ENCODE results near the gene COMT.
A peak's percentile ranks its signal among the peaks of the same experiment; 100 is the strongest.

Gene COMT

GRCh38 chr22:19982991-19983578 lies 41.5 kb downstream of the COMT start:
- DNase-seq (ENCODE audit: low read depth in 2 of 2): no peak

- DNase-seq (ENCODE audit: low read depth in 2 of 2): no peak
Observed at GRCh38 chr22:19983741-19984140, 42.2 kb downstream of the COMT start.

GRCh38 chr22:19984201-19984753 lies 42.7 kb downstream of the COMT start:
- DNase-seq (ENCODE audit: low read depth in 2 of 2): no peak

GRCh38 chr22:19984851-19985811 lies 43.6 kb downstream of the COMT start:
- DNase-seq (ENCODE audit: low read depth in 2 of 2): no peak

GRCh38 chr22:19986011-19986409 lies 44.4 kb downstream of the COMT start:
- no peak for DNase-seq (ENCODE audit: low read depth in 2 of 2)

GRCh38 chr22:19986410-19987341 lies 45.1 kb downstream of the COMT start:
- peak in 1 of 2 donors; percentile 25 for DNase-seq (ENCODE audit: low read depth in 2 of 2)

- no peak for DNase-seq (ENCODE audit: low read depth in 2 of 2)
Observed at GRCh38 chr22:19987394-19988306, 46.1 kb downstream of the COMT start.

GRCh38 chr22:19988331-19988808 lies 46.8 kb downstream of the COMT start:
- no peak for DNase-seq (ENCODE audit: low read depth in 2 of 2)

GRCh38 chr22:19988965-19989724 lies 47.6 kb downstream of the COMT start:
- DNase-seq (ENCODE audit: low read depth in 2 of 2): no peak

- DNase-seq (ENCODE audit: low read depth in 2 of 2): no peak
Observed at GRCh38 chr22:19989725-19990067, 48.1 kb downstream of the COMT start.

GRCh38 chr22:19990188-19990587 lies 48.6 kb downstream of the COMT start:
- no peak for DNase-seq (ENCODE audit: low read depth in 2 of 2)

- no peak for DNase-seq (ENCODE audit: low read depth in 2 of 2)
Observed at GRCh38 chr22:19990609-19991394, 49.2 kb downstream of the COMT start.

- DNase-seq (ENCODE audit: low read depth in 2 of 2): no peak
Observed at GRCh38 chr22:19991395-19991644, 49.7 kb downstream of the COMT start.

GRCh38 chr22:19991645-19992451 lies 50.3 kb downstream of the COMT start:
- no peak for DNase-seq (ENCODE audit: low read depth in 2 of 2)

- DNase-seq (ENCODE audit: low read depth in 2 of 2): no peak
Observed at GRCh38 chr22:19992481-19992911, 50.9 kb downstream of the COMT start.

GRCh38 chr22:19992921-19993355 lies 51.4 kb downstream of the COMT start:
- DNase-seq (ENCODE audit: low read depth in 2 of 2): no peak

GRCh38 chr22:19993926-19994325 lies 52.4 kb downstream of the COMT start:
- DNase-seq (ENCODE audit: low read depth in 2 of 2): no peak

GRCh38 chr22:19994851-19995610 lies 53.5 kb downstream of the COMT start:
- DNase-seq (ENCODE audit: low read depth in 2 of 2): no peak
